ENCODE data around the gene EZR. TPM values are rescaled to one million over a fixed set of nuclear protein-coding genes. Genes with fewer than 3 reads are reported as not detected.

The EZR gene
- total RNA-seq, 1 experiment from 2014 or later: 375 TPM

- Mint-ChIP-seq H3K27ac (peak overlapping the region; percentile 42 to 58 (median 55); a peak in 6 of 7 replicates), H3K4me1 (peaks cover 85 to 87% of the 10 kb centered on the region in 2 experiments), H3K4me3 (peak overlapping the region in 1 of 2 experiments; percentile 7; a peak in 1 of 5 replicates), H3K9me3 (no peaks in the 10 kb centered on the region), H3K27me3 (ENCODE audit: low read depth) (no peaks in the 10 kb centered on the region), H3K36me3 (ENCODE audit: insufficient read depth in 1 of 3, low read depth in 3 of 3) (peaks cover 40 to 96% (median 88%) of the 10 kb centered on the region in 3 experiments)
- no peak overlapping the region for H3K14ac ChIP-seq (ENCODE audit: insufficient read depth, low read length)
- no CpG with 5 or more reads among the region's 3 CpGs for WGBS (ENCODE audit: extremely low coverage, insufficient read length, low lambda C conversion rate)
- no peak overlapping the region for H4K91ac ChIP-seq (ENCODE audit: insufficient read length, low read depth, low read length)
- H4K20me1 ChIP-seq (ENCODE audit: control insufficient read depth, insufficient read depth, insufficient read length): no peaks in the 10 kb centered on the region
- peaks cover 7% of the 10 kb centered on the region for H3K23me2 ChIP-seq (ENCODE audit: insufficient read length, low read depth, low read length, poor library complexity, severe bottlenecking)
- no peak overlapping the region for H2BK120ac ChIP-seq (ENCODE audit: low read depth, low read length, poor library complexity, severe bottlenecking)
- DNase-seq: no peak
- no peak overlapping the region for H3K4me2 ChIP-seq (ENCODE audit: insufficient read depth, insufficient read length, low read length)
- H3K4me1 ChIP-seq (ENCODE audit: insufficient read depth, low read length): peaks cover 20% of the 10 kb centered on the region
- H3K9me3 ChIP-seq (ENCODE audit: control insufficient read depth, low read depth, low read length): no peaks in the 10 kb centered on the region
- H3K79me2 ChIP-seq (ENCODE audit: insufficient read depth, low read length): peaks cover 86% of the 10 kb centered on the region
- no peak overlapping the region for H2AK5ac ChIP-seq (ENCODE audit: insufficient read length, low read length)
- no peak overlapping the region for H2BK5ac ChIP-seq (ENCODE audit: insufficient read length, low read length)
- no peak overlapping the region for H3K4ac ChIP-seq (ENCODE audit: low read depth, low read length)
- no peak overlapping the region for H3K18ac ChIP-seq (ENCODE audit: insufficient read length, low read depth, low read length)
- no peak overlapping the region for H3K9ac ChIP-seq (ENCODE audit: extremely low read depth, insufficient read length, low read length)
- no peak overlapping the region for H3K23ac ChIP-seq (ENCODE audit: insufficient read length, low read depth, low read length)
- H3K56ac ChIP-seq (ENCODE audit: insufficient read length, low read depth, low read length): no peak overlapping the region
- TF ChIP-seq CTCF (conservative IDR thresholded peaks at IDR 0.05): no peak
- peaks cover 4% of the 10 kb centered on the region for H3K79me1 ChIP-seq (ENCODE audit: insufficient read depth, low read depth, low read length, poor library complexity, severe bottlenecking)
- no peak overlapping the region for H2BK12ac ChIP-seq (ENCODE audit: insufficient read length, low read depth, low read length)
- H2BK15ac ChIP-seq (ENCODE audit: low read depth, low read length): no peak overlapping the region
- no peak overlapping the region for H2AFZ ChIP-seq (ENCODE audit: low read length)
- H3T11ph ChIP-seq (ENCODE audit: low read length): no peak overlapping the region
- H4K8ac ChIP-seq (replicated peaks; ENCODE audit: insufficient read length, low read depth, low read length): no peak overlapping the region
- H3K27me3 ChIP-seq (ENCODE audit: insufficient read depth, low read length): no peaks in the 10 kb centered on the region
- H2BK20ac ChIP-seq (ENCODE audit: low read depth, low read length, poor library complexity, severe bottlenecking): no peak overlapping the region
- no peak overlapping the region for H4K5ac ChIP-seq (ENCODE audit: insufficient read length, low read depth, low read length)
- H3K27ac ChIP-seq (ENCODE audit: insufficient read length, low read depth, low read length): no peak overlapping the region
Measured at GRCh38 chr6:158813032-158813431, 6.1 kb downstream of the EZR start.
